GM23248 (cell line): ENCODE data around the gene TJP3.
"Not testable (repeated sequence)": the region's sequence is repeated elsewhere in the genome, so short reads cannot be mapped to it uniquely, and the experiment has no call there.

ENCODE experiments used
- EZH2 ChIP-seq: fragments of 200-600 bp; sonication (generic); IDR thresholded peaks from 2 replicates; pipeline ENCODE4 v1.6.1; 2018; ENCODE audit warnings: antibody characterized with exemption, mild to moderate bottlenecking; ENCODE audit not compliant: insufficient read depth, poor library complexity, severe bottlenecking
- EZH2phosphoT487 ChIP-seq: fragments of 200-600 bp; sonication (generic); IDR thresholded peaks from 2 replicates; pipeline ENCODE4 v1.6.1; 2018; ENCODE audit warnings: antibody characterized with exemption, moderate library complexity, mild to moderate bottlenecking, low read depth; ENCODE audit not compliant: insufficient read depth

DNA sequence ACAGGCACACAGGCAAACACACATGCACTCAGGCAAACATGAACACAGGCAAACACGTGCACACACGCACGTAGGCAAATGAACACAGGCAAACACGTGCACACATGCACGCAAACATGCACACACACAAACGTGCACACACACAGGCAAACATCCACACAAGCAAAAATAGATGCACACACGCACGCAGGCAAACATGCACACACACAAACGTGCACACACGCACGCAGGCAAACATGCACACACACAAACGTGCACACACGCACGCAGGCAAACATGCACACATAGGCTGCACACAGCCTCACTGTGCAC, 41.7 kb upstream of the TJP3 start:
- TF ChIP-seq EZH2, EZH2phosphoT487: not testable (repeated sequence)
